ENCODE data around the gene GLS. TPM values are rescaled to one million over a fixed set of nuclear protein-coding genes. Genes with fewer than 3 reads are reported as not detected.
A peak's percentile ranks its signal among the peaks of the same experiment; 100 is the strongest.

The GLS gene
- total and polyA plus RNA-seq, 2 of the 13 experiments (the other 11 are each of a cell fraction or from before 2014, with no cell fraction given), result 78.6 to 183 TPM

GRCh38 chr2:190880378-190881083, at the start of gene GLS (continued):
- TF ChIP-seq USF2 (IDR thresholded peaks at IDR 0.05; ENCODE audit: low read depth, low read length) (no peak), USF2 (CRISPR knock-in tag; IDR thresholded peaks at IDR 0.05; ENCODE audit: borderline replicate concordance) (no peak), ETV5 (CRISPR knock-in tag; IDR thresholded peaks at IDR 0.05; ENCODE audit: borderline replicate concordance) (peak; percentile 60; the same call in 1 of the 2 replicates), CEBPG (CRISPR knock-in tag; IDR thresholded peaks at IDR 0.05) (no peak), PBX3 (CRISPR knock-in tag; IDR thresholded peaks at IDR 0.05; ENCODE audit: borderline replicate concordance) (no peak), ZNF619 (CRISPR knock-in tag; IDR thresholded peaks at IDR 0.05) (peak; percentile 30; the same call in 1 of the 2 replicates), PHF21A (CRISPR knock-in tag; IDR thresholded peaks at IDR 0.05) (no peak), LBX2 (CRISPR knock-in tag; IDR thresholded peaks at IDR 0.05; ENCODE audit: borderline replicate concordance) (0 out of 2 replicates have a peak, but pooled peaks have one; percentile 25), ZNF431 (CRISPR knock-in tag; IDR thresholded peaks at IDR 0.05; ENCODE audit: borderline replicate concordance, low read depth) (no peak), ZNF83 (CRISPR knock-in tag; IDR thresholded peaks at IDR 0.05; ENCODE audit: borderline replicate concordance) (no peak), ZC3H13 (CRISPR knock-in tag; IDR thresholded peaks at IDR 0.05) (peak; percentile 13; the same call in 1 of the 2 replicates), FOXO4 (CRISPR knock-in tag; conservative IDR thresholded peaks at IDR 0.05) (0 out of 2 replicates have a peak, but pooled peaks have one; percentile 90), NCOR1 (IDR thresholded peaks at IDR 0.05; ENCODE audit: borderline replicate concordance, low read length) (no peak), EZH2 (conservative IDR thresholded peaks at IDR 0.05; ENCODE audit: low read depth, low read length) (no peak), GFI1 (CRISPR knock-in tag; IDR thresholded peaks at IDR 0.05; ENCODE audit: borderline replicate concordance) (no peak), CAMTA2 (CRISPR knock-in tag; IDR thresholded peaks at IDR 0.05; ENCODE audit: borderline replicate concordance) (no peak), ZFAT (CRISPR knock-in tag; conservative IDR thresholded peaks at IDR 0.05) (no peak), BORCS8-MEF2B (CRISPR knock-in tag; IDR thresholded peaks at IDR 0.05) (peak; percentile 79), ZNF580 (CRISPR knock-in tag; IDR thresholded peaks at IDR 0.05; ENCODE audit: borderline replicate concordance, low read depth) (peak; percentile 66; the same call in 1 of the 2 replicates), ISL2 (CRISPR knock-in tag; IDR thresholded peaks at IDR 0.05) (no peak; the same call in none of the 2 replicates), ZBTB33 (CRISPR knock-in tag; IDR thresholded peaks at IDR 0.05) (no peak), HCFC1 (IDR thresholded peaks at IDR 0.05; ENCODE audit: low read depth, low read length) (no peak; the same call in 1 of the 2 replicates)

All from HepG2 (cell line).